ENCODE measurements around the gene TMEM167B. TPM values are rescaled to one million over a fixed set of nuclear protein-coding genes. Genes with fewer than 3 reads are reported as not detected.

The TMEM167B gene
- total and polyA plus RNA-seq, 2 experiments from 2014 or later = 27.7 to 35.6 TPM

DNA sequence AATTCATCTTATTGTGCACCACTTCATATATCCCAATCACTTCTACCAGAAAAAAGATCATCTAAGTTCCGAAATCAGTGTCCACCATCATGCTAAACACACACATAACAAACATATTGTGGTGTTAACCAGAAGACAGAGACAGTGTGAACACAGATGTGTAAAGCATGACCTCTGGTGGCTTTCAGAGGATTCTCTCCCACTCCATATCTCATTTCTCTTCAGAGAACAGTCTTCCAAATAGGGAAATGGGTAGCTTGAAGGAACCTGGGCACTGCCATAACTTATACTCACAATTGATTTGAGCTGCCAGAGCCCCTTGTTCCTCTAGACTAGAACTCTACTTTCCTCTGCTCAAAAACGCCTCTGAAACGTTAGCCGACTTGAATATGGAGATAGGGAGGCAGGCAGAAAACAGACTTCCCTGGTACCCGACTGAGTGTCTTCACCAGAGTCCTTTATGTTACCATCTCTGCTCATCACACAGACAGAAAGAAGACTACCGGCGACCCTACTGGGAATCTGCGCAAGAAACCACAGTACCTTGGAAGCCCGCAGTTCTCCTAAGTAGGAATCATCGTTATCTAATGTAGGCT, 21.6 kb downstream of the TMEM167B start:
- no peaks in the 10 kb centered on the region for H3K9me3 ChIP-seq (ENCODE audit: low read depth)
- peak overlapping the region; percentile 91 for H3K4me2 ChIP-seq (ENCODE audit: unreplicated experiment)
- no peaks in the 10 kb centered on the region for H3K79me2 ChIP-seq (ENCODE audit: insufficient read depth)
- no peaks in the 10 kb centered on the region for H3F3A ChIP-seq (ENCODE audit: insufficient read depth)
- peak overlapping the region; percentile 80 for H3K9ac ChIP-seq
- H3K27ac ChIP-seq = peak overlapping the region; percentile 43
- TF ChIP-seq EZH2 (IDR thresholded peaks at IDR 0.05; ENCODE audit: insufficient read depth, poor library complexity, severe bottlenecking) (no peak), EZH2phosphoT487 (IDR thresholded peaks at IDR 0.05; ENCODE audit: insufficient read depth, low read depth) (no peak)
- peak overlapping the region; percentile 62 for H3K4me3 ChIP-seq
- WGBS, 2 experiments (ENCODE audit: low coverage in 1 of 2, low lambda C conversion rate in 2 of 2, missing lambda C conversion rate in 2 of 2) = 2 to 3% methylated on average over 10 of the region's 10 CpGs
- peak; percentile 73 for DNase-seq
- peak overlapping the region; percentile 80 for H2AFZ ChIP-seq
- no peaks in the 10 kb centered on the region for H3K36me3 ChIP-seq (ENCODE audit: low read depth)
- in situ Hi-C loops (cut with MboI) = no loop called here
- H4K20me1 ChIP-seq (ENCODE audit: insufficient read depth) = no peaks in the 10 kb centered on the region
- no peaks in the 10 kb centered on the region for H3K9me2 ChIP-seq (ENCODE audit: insufficient read depth)
- no peaks in the 10 kb centered on the region for H3K27me3 ChIP-seq (replicated peaks; ENCODE audit: insufficient read depth)
- peaks cover 4% of the 10 kb centered on the region; the same call in 1 of the 2 replicates for H3K4me1 ChIP-seq (ENCODE audit: insufficient read depth)

- in situ Hi-C loops (cut with MboI) = no loop called here
- DNase-seq = peak; percentile 93
- H3K4me1 ChIP-seq (ENCODE audit: insufficient read depth) = peaks cover 4% of the 10 kb centered on the region; the same call in 1 of the 2 replicates
- H4K20me1 ChIP-seq (ENCODE audit: insufficient read depth) = no peaks in the 10 kb centered on the region
- peak overlapping the region; percentile 62 for H3K4me3 ChIP-seq
- peak overlapping the region; percentile 80 for H2AFZ ChIP-seq
- H3K27ac ChIP-seq = peak overlapping the region; percentile 43
- 6 to 7% methylated on average over 31 of the region's 31 CpGs for WGBS, 2 experiments (ENCODE audit: low coverage in 1 of 2, low lambda C conversion rate in 2 of 2, missing lambda C conversion rate in 2 of 2)
- H3K9ac ChIP-seq = peak overlapping the region; percentile 80
- TF ChIP-seq EZH2 (IDR thresholded peaks at IDR 0.05; ENCODE audit: insufficient read depth, poor library complexity, severe bottlenecking) = no peak
- no peak for TF ChIP-seq EZH2phosphoT487 (IDR thresholded peaks at IDR 0.05; ENCODE audit: insufficient read depth, low read depth)
- peak overlapping the region; percentile 91 for H3K4me2 ChIP-seq (ENCODE audit: unreplicated experiment)
- H3K79me2 ChIP-seq (ENCODE audit: insufficient read depth) = no peaks in the 10 kb centered on the region
- H3K9me2 ChIP-seq (ENCODE audit: insufficient read depth) = no peaks in the 10 kb centered on the region
- no peaks in the 10 kb centered on the region for H3K27me3 ChIP-seq (replicated peaks; ENCODE audit: insufficient read depth)
- no peaks in the 10 kb centered on the region for H3F3A ChIP-seq (ENCODE audit: insufficient read depth)
- H3K36me3 ChIP-seq (ENCODE audit: low read depth) = no peaks in the 10 kb centered on the region
- no peaks in the 10 kb centered on the region for H3K9me3 ChIP-seq (ENCODE audit: low read depth)
Observed at GRCh38 chr1:109112652-109113285, 22.2 kb downstream of the TMEM167B start.

GRCh38 chr1:109113590-109114341, 23.2 kb downstream of the TMEM167B start, which contains the start of gene ELAPOR1:
ELAPOR1 (plus strand) TSS chr1:109114115; CDS start chr1:109114184, 69 bp downstream.
- Histone ChIP-seq H3K36me3 (ENCODE audit: low read depth) (no peaks in the 10 kb centered on the region), H4K20me1 (ENCODE audit: insufficient read depth) (no peaks in the 10 kb centered on the region), H3K79me2 (ENCODE audit: insufficient read depth) (no peaks in the 10 kb centered on the region), H3K4me3 (peak within 1 kb of the TSS; percentile 62), H3K4me2 (ENCODE audit: unreplicated experiment) (peak within 1 kb of the TSS; percentile 91), H3K9me3 (ENCODE audit: low read depth) (no peaks in the 10 kb centered on the region), H3K27ac (no peak within 1 kb of the TSS), H3K9me2 (ENCODE audit: insufficient read depth) (no peaks in the 10 kb centered on the region), H3K27me3 (replicated peaks; ENCODE audit: insufficient read depth) (no peaks in the 10 kb centered on the region), H2AFZ (peak within 1 kb of the TSS; percentile 80), H3F3A (ENCODE audit: insufficient read depth) (no peaks in the 10 kb centered on the region), H3K9ac (peak within 1 kb of the TSS; percentile 80), H3K4me1 (ENCODE audit: insufficient read depth) (peaks cover 4% of the 10 kb centered on the region; the same call in 1 of the 2 replicates)
- DNase-seq = peak; percentile 65
- TF ChIP-seq EZH2phosphoT487 (IDR thresholded peaks at IDR 0.05; ENCODE audit: insufficient read depth, low read depth) (no peak), EZH2 (IDR thresholded peaks at IDR 0.05; ENCODE audit: insufficient read depth, poor library complexity, severe bottlenecking) (no peak)
- 3 to 4% methylated on average over 53 to 56 of the region's 56 CpGs for WGBS, 2 experiments (ENCODE audit: low coverage in 1 of 2, low lambda C conversion rate in 2 of 2, missing lambda C conversion rate in 2 of 2)
- in situ Hi-C loops (cut with MboI) = no loop called here

GRCh38 chr1:109114342-109114674, 23.7 kb downstream of the TMEM167B start:
- Histone ChIP-seq H3K4me3 (peak overlapping the region; percentile 62), H3K27ac (no peak overlapping the region), H3K9me3 (ENCODE audit: low read depth) (no peaks in the 10 kb centered on the region), H3K79me2 (ENCODE audit: insufficient read depth) (no peaks in the 10 kb centered on the region), H3F3A (ENCODE audit: insufficient read depth) (no peaks in the 10 kb centered on the region), H3K4me2 (ENCODE audit: unreplicated experiment) (peak overlapping the region; percentile 91), H3K9me2 (ENCODE audit: insufficient read depth) (no peaks in the 10 kb centered on the region), H3K27me3 (replicated peaks; ENCODE audit: insufficient read depth) (no peaks in the 10 kb centered on the region), H2AFZ (peak overlapping the region; percentile 80), H4K20me1 (ENCODE audit: insufficient read depth) (no peaks in the 10 kb centered on the region), H3K9ac (no peak overlapping the region), H3K4me1 (ENCODE audit: insufficient read depth) (peaks cover 4% of the 10 kb centered on the region; the same call in 1 of the 2 replicates), H3K36me3 (ENCODE audit: low read depth) (no peaks in the 10 kb centered on the region)
- in situ Hi-C loops (cut with MboI) = no loop called here
- WGBS, 2 experiments (ENCODE audit: low coverage in 1 of 2, low lambda C conversion rate in 2 of 2, missing lambda C conversion rate in 2 of 2) = 7 to 9% methylated on average over 11 to 12 of the region's 12 CpGs
- peak; percentile 47 for DNase-seq
- TF ChIP-seq EZH2phosphoT487 (IDR thresholded peaks at IDR 0.05; ENCODE audit: insufficient read depth, low read depth) (no peak), EZH2 (IDR thresholded peaks at IDR 0.05; ENCODE audit: insufficient read depth, poor library complexity, severe bottlenecking) (no peak)

Data from GM23248 (cell line).